GM19455 (cell line): Measurements from ENCODE around the gene EDA.

Experiments
- ATAC-seq: cut with Tn5 transposase; IDR thresholded peaks from one replicate; pipeline ENCODE4 v1.9.1; 2021; ENCODE audit not compliant: unreplicated experiment

The EDA gene

GRCh38 chrX:70054391-70054790 is 438.5 kb downstream of the EDA start:
- no peak for ATAC-seq

- no peak for ATAC-seq
Measured at GRCh38 chrX:70062076-70062475, 446.2 kb downstream of the EDA start, which contains the start of gene OTUD6A. Gene OTUD6A, plus strand, starts transcription at chrX:70062457. Its CDS starts 68 bp downstream, at chrX:70062525.

GRCh38 chrX:70062961-70063550 is 447.1 kb downstream of the EDA start:
- no peak for ATAC-seq

GRCh38 chrX:70066646-70067045 is 450.7 kb downstream of the EDA start:
- ATAC-seq: no peak

- ATAC-seq: no peak
Measured at GRCh38 chrX:70079297-70079696, 463.4 kb downstream of the EDA start.

GRCh38 chrX:70079870-70080269 is 464.0 kb downstream of the EDA start:
- ATAC-seq: no peak

GRCh38 chrX:70082723-70083122 is 466.8 kb downstream of the EDA start:
- no peak for ATAC-seq

- no peak for ATAC-seq
Measured at GRCh38 chrX:70084592-70085240, 468.8 kb downstream of the EDA start.

- ATAC-seq: no peak
Measured at GRCh38 chrX:70087857-70088630, 472.1 kb downstream of the EDA start.

GRCh38 chrX:70088751-70089150 is 472.8 kb downstream of the EDA start:
- no peak for ATAC-seq
